Activated gamma-delta T cell treated with anti-CD3 and anti-CD28 coated beads, Interleukin-2, amount 50 U/mL, for 16 hours (primary cell): ENCODE results near the gene CFAP410.

Source experiments
- DNase-seq: peaks from one replicate; pipeline ENCODE4 v3.0.0-alpha.2; 2020; ENCODE audit warnings: low read depth

CFAP410 gene

GRCh38 chr21:44338971-44339910 is at the start of gene CFAP410:
Gene CFAP410, minus strand, starts transcription at chr21:44339390. Its CDS starts 196 bp downstream, at chr21:44339194.
- DNase-seq = peak; percentile 92

DNA sequence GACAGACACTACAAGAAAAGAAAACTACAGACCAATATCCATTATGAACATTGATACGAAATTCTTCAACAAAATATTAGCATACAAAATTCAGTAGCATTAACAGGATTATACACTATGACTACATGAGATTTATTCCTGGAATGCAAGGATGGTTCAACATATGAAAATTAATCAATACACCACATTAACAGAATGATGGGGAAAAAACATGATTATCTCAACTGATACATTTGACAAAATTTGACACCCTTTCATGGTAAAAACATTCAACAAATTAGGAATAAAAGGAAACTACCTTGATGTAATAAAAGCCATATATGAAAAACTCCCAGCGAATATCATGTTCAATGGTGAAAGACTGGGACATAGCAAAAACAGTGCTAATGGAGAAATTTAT is 45.8 kb upstream of the CFAP410 start:
- no peak for DNase-seq

DNA sequence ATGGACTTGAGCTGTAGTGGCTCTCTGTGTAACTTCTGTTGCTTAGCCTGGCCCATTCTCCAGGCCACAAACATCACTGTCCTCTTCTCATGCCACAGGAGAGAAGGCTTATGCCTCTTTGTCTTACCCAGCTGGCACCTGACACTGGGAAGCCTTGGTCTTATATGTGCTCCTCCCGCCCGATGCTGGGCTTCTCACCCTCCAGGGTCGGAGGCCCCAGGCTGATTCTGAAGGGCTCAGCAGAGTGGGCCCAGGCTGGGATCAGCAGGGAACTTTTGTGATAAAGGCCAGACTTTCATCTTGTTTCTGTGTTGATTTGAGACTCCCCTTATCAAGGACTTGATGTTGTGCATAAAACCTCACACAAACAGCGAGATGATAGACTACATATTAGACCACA is 44.0 kb upstream of the CFAP410 start:
- DNase-seq = no peak

DNA sequence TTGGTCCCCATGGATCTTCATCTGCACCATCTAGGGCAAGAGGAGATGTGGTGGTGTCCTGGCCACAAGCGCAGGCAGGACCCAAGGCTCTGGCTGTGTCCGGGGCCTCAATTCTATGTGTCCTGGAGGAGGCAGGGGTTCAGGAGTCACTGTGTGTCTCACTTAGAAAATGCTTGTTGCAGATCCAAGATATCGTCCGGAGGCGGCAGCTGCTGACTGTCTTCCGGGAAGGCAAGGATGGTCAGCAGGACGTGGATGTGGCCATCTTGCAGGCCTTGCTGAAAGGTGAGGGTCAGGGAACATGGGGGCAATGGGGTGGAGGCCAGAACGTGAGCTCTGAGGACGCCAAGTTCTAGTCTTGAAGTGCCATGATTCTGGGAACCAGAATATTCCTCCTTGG is 43.3 kb upstream of the CFAP410 start:
- no peak for DNase-seq

- no peak for DNase-seq
Observed at GRCh38 chr21:44381874-44382273, 42.7 kb upstream of the CFAP410 start.

DNA sequence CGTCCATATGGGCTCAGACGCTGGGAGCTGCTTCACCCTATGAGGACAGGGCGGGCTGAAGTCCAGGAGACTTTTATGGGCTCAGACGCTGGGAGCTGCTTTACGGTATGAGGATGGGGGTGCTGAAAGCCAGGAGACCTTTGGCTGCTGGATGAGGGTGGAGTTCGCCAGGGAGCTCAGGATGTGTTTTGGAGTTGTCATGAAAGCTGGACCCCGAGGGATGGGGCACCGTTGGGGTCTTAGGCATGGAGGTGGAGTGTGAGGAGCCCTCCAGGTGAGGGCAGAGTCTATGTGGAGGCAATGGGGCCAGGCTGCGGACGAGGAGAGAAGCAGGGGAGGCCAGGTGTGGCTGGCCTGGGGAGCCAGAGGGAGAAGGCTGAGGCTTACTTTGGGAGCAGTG is 41.7 kb upstream of the CFAP410 start:
- DNase-seq = no peak

DNA sequence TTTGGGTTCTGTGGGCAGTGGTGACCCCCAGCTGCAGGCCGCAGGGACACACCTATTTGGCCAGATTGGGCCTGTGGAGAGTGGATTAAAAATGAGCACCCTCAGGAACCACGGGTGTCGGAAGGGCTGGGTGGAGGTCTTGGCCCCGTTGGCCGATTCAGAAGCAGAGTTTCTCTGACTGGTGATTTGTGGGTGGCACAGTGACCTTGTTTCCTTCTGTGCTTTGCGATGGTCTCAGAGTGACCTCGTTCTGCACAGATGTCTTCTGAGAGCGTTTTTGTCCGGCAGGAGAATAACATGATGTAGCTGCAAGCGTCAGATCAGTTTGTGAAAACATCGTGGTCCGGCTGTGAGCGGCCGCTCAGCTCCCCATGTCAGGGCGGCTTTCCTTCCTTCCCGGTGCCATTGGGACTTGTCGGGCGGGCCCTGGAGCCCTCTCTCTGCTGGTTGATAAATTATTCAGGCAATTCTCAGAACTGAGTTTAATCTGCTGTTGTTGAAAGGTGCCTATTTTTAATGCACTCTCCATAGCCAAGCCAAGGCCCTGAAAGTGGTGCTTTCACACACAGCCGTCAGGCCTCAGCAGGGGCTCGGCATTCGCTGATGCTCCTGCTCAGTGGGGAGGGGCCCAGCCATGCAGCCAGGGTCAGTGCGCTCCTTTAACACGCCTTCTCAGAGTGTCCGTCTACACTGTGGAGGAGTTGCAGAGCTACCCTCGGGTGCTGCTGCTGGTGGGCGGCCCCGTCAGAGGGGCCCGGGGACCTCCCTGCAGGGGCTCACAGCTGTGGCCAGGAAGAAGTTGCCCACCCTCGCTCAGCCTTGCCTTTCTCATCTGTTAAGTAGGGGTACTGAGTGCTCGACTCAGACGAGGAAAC is 41.0 kb upstream of the CFAP410 start:
- DNase-seq = no peak

- DNase-seq = no peak
Observed at GRCh38 chr21:44379515-44379848, 40.3 kb upstream of the CFAP410 start.

DNA sequence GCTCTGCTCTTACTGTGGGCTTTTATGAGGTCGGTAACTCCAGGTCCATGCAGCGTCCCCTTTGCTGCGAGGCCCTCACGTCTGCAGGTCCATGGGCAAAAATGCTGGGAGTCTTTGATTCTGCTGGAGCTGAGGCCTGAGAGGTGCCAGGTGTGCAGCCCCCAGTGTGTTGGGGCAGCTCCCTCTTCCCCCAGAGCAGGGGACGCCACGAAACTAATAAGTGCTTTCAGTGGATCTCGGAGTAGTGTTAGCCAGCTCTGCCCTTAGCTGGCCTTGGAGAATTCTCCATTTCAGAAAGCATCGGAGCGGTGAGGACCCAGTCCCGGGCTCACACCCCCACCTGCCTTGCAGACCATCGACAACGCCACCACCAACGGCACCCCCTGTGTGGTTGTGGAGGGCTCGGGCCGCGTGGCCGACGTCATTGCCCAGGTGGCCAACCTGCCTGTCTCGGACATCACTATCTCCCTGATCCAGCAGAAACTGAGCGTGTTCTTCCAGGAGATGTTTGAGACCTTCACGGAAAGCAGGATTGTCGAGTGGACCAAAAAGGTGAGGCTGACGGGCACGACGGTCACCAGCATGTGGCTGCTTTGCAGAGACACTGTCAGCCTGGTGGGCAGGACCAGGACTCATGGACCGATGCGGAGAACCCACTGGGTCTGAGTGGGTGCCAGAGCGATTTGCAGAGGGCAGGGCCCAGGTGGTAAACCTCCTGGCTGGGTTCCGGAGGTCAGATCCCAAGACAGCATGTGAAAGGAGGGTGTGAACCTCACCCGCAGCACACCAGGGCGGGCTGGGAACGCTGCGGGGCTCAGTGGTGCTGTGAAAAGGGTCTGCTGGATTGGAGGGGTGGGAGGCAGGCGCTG is 39.7 kb upstream of the CFAP410 start:
- DNase-seq = no peak

GRCh38 chr21:44377922-44378645 is 38.9 kb upstream of the CFAP410 start:
- DNase-seq = no peak

GRCh38 chr21:44377201-44377921 is 38.2 kb upstream of the CFAP410 start:
- DNase-seq = no peak

DNA sequence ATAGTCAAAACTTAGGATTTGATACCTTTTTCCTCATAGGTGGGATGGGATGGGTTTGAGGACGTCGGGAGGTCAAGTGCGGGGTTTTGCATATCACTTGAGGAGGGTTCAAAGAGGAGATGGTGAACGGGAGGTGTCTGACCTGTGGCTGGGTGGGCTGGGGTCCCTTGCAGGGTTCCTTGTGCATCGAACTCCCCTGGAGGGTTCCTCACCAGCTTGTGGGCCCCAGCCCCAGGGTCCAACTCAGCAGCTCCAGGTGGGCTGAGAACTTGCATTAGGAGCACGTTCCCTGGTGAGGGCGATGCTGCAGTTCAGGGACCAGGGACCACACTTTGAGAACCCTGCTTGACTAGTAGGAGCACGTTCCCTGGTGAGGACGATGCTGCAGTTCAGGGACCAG is 37.4 kb upstream of the CFAP410 start:
- no peak for DNase-seq

DNA sequence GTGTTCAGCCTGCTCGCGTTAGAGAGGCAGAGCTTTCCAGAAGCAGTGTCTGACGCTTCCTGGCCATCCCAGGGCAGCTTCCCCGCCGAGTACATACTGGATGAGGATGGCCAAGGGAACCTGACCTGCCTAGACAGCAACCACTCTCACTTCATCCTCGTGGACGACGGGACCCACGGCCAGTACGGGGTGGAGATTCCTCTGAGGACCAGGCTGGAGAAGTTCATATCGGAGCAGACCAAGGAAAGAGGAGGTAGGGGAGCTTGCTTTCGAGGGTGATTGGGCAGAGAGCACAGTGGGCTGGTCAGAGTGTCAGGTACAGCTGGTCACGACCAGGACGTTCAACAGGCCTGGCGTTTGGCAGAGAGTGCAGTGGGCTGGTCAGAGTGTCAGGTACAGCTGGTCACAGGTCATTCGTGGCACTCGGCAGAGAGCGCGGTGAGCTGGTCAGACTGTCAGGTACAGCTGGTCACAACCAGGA is 36.6 kb upstream of the CFAP410 start:
- no peak for DNase-seq

- DNase-seq = no peak
Observed at GRCh38 chr21:44375281-44375651, 36.1 kb upstream of the CFAP410 start.

DNA sequence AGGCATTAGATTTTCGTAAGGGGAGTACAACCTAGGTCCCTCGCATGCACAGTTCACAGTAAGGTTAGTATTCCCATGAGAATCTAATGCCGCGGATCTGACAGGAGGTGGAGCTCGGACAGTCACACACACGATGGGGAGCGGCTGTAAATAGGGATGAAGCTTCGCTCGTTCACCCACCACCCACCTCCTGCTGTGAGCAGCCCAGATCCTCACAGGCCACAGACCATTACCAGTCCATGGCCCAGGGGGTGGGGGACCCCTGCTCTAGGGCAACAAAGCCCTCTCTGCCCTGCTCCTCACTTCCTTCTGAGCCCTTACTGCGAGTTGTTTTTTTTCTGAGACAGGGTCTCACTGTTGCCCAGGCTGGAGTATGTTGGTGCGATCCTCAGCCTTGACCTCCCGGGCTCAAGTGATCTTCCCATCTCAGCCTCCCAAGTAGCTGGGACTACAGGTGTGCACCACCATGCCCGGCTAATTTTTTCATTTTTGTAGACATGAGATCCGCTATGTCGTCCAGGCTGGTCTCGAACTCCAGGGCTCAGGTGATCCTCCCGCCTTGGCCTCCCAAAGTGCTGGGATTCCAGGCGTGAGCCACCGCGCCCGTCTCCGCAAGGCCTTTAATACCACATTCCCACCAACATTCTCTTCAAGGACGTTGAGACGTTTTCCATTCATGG is 35.6 kb upstream of the CFAP410 start:
- no peak for DNase-seq

DNA sequence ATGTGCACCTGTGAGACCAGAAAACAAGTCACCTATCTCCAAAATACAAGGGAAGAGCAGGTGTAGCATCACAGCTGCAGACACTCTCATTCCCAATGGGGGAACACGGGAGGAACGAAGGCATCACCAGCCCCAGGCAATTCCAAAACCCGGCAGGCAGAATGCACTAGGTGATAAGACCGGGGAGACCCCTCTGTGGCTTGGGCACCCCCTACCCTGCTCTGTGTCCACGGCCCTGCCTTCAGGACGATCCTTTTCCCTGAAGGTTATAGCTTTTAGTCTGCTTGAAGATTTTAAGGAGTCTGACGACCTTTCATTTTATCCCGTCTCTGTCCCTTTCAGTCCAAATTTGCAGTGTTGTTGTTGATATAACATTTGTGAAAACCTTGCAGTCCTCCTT is 33.4 kb upstream of the CFAP410 start:
- DNase-seq = no peak

DNA sequence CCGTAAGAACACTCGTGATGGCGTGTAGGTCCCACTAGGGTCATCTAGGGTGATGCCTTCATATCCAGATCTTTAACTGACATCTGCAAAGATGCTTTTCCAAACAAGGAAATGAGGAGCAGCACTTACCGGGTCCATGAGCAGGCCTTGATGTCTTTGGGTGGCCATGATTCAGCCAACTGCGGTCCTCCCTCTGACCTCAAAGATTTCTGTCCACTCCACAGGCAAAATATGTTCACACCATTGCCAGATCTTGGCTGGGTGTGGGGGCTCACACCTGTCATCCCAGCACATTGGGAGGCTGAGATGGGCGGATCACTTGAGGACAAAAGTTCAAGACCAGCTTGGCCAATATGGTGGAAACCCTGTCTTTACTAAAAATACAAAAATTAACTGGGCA is 32.4 kb upstream of the CFAP410 start:
- no peak for DNase-seq

- no peak for DNase-seq
Observed at GRCh38 chr21:44370786-44371410, 31.7 kb upstream of the CFAP410 start.

- DNase-seq = no peak
Observed at GRCh38 chr21:44370027-44370735, 31.0 kb upstream of the CFAP410 start.
